Measurements from ENCODE around the gene CATSPERD. TPM values are rescaled to one million over a fixed set of nuclear protein-coding genes. Genes with fewer than 3 reads are reported as not detected.
A peak's percentile ranks its signal among the peaks of the same experiment; 100 is the strongest.

CATSPERD gene
- polyA plus RNA-seq (2013): 0.11 and 0.19 TPM in 2 replicates

GRCh38 chr19:5719961-5720790, at the start of gene CATSPERD, which contains the start of gene LONP1:
Gene CATSPERD, plus strand, starts transcription at chr19:5720637. Its CDS starts 101 bp downstream, at chr19:5720738.
Gene LONP1, minus strand, starts transcription at chr19:5720146. Its CDS starts 14 bp downstream, at chr19:5720132.
- H3K79me2 ChIP-seq (ENCODE audit: control insufficient read depth, insufficient read depth, low read length, poor library complexity): peaks cover 20% of the 10 kb centered on the region
- H2AK5ac ChIP-seq (ENCODE audit: low read length): peak within 1 kb of the TSS; percentile 66
- H3K27me3 ChIP-seq (ENCODE audit: insufficient read depth, low read length): no peaks in the 10 kb centered on the region
- H3K36me3 ChIP-seq (ENCODE audit: control insufficient read depth in 1 of 2, insufficient read depth in 2 of 2, low read length in 2 of 2): peaks cover 5% of the 10 kb centered on the region in 2 experiments
- no peak within 1 kb of the TSS for H3K23ac ChIP-seq (ENCODE audit: low read length)
- H4K12ac ChIP-seq (ENCODE audit: low read depth, low read length): peak within 1 kb of the TSS; percentile 85
- peak within 1 kb of the TSS; percentile 86 for H4K91ac ChIP-seq (ENCODE audit: low read depth, low read length)
- H3K14ac ChIP-seq (ENCODE audit: low read length): peak within 1 kb of the TSS; percentile 79
- no peak within 1 kb of the TSS for H2BK12ac ChIP-seq (ENCODE audit: low read length)
- H2BK120ac ChIP-seq (ENCODE audit: insufficient read depth, low read length, poor library complexity): peak within 1 kb of the TSS; percentile 70
- peak within 1 kb of the TSS; percentile 93 for H3K4me2 ChIP-seq (ENCODE audit: low read length)
- WGBS (ENCODE audit: extremely low coverage, insufficient coverage, insufficient read length): no CpG with 5 or more reads among the region's 90 CpGs
- DNase-seq: peak; percentile 100
- peak within 1 kb of the TSS; percentile 95 for H4K8ac ChIP-seq (ENCODE audit: low read depth, low read length)
- H2BK5ac ChIP-seq (ENCODE audit: low read depth, low read length, poor library complexity): peak within 1 kb of the TSS; percentile 71
- H3K27ac ChIP-seq (ENCODE audit: low read depth, low read length): peak within 1 kb of the TSS; percentile 94
- peaks cover 0 to 7% of the 10 kb centered on the region in 2 experiments for H3K4me1 ChIP-seq (ENCODE audit: control insufficient read depth in 1 of 2, insufficient read depth in 2 of 2, low read length in 2 of 2)
- H3K4ac ChIP-seq (ENCODE audit: low read depth, low read length): peak within 1 kb of the TSS; percentile 87
- no peaks in the 10 kb centered on the region for H3K9me3 ChIP-seq (ENCODE audit: insufficient read depth, low read depth, low read length)
- H3K9ac ChIP-seq (ENCODE audit: low read length): peak within 1 kb of the TSS; percentile 98
- H2AFZ ChIP-seq (ENCODE audit: insufficient read depth, low read length, poor library complexity): peak within 1 kb of the TSS; percentile 90
- H3K79me1 ChIP-seq (ENCODE audit: low read length): peaks cover 9% of the 10 kb centered on the region
- H3K4me3 ChIP-seq (ENCODE audit: low read depth, low read length): peak within 1 kb of the TSS; percentile 97
- H3K18ac ChIP-seq (ENCODE audit: low read length): peak within 1 kb of the TSS; percentile 58

- H3K27ac ChIP-seq (ENCODE audit: low read depth, low read length): no peak overlapping the region
- WGBS (ENCODE audit: extremely low coverage, insufficient coverage, insufficient read length): no CpG with 5 or more reads among the region's 7 CpGs
These were observed 48.8 kb upstream of the CATSPERD start for GRCh38 chr19:5671600-5671999.

GRCh38 chr19:5672708-5673459, 47.6 kb upstream of the CATSPERD start:
- H3K4me1 ChIP-seq (ENCODE audit: control insufficient read depth in 1 of 2, insufficient read depth in 2 of 2, low read length in 2 of 2): peaks cover 2 to 3% of the 10 kb centered on the region in 2 experiments
- no peaks in the 10 kb centered on the region for H3K79me1 ChIP-seq (ENCODE audit: low read length)
- DNase-seq: no peak
- no peak overlapping the region for H3K18ac ChIP-seq (ENCODE audit: low read length)
- no peak overlapping the region for H2BK12ac ChIP-seq (ENCODE audit: low read length)
- H3K27me3 ChIP-seq (ENCODE audit: insufficient read depth, low read length): no peaks in the 10 kb centered on the region
- no peak overlapping the region for H3K9ac ChIP-seq (ENCODE audit: low read length)
- H3K4me2 ChIP-seq (ENCODE audit: low read length): no peak overlapping the region
- no peak overlapping the region for H4K12ac ChIP-seq (ENCODE audit: low read depth, low read length)
- no peak overlapping the region for H2BK5ac ChIP-seq (ENCODE audit: low read depth, low read length, poor library complexity)
- H3K36me3 ChIP-seq (ENCODE audit: control insufficient read depth in 1 of 2, insufficient read depth in 2 of 2, low read length in 2 of 2): peaks cover 26 to 30% of the 10 kb centered on the region in 2 experiments
- H4K91ac ChIP-seq (ENCODE audit: low read depth, low read length): no peak overlapping the region
- no peaks in the 10 kb centered on the region for H3K79me2 ChIP-seq (ENCODE audit: control insufficient read depth, insufficient read depth, low read length, poor library complexity)
- H3K9me3 ChIP-seq (ENCODE audit: insufficient read depth, low read depth, low read length): no peaks in the 10 kb centered on the region
- H3K4ac ChIP-seq (ENCODE audit: low read depth, low read length): no peak overlapping the region
- H3K23ac ChIP-seq (ENCODE audit: low read length): no peak overlapping the region
- H2AK5ac ChIP-seq (ENCODE audit: low read length): no peak overlapping the region
- no peak overlapping the region for H2AFZ ChIP-seq (ENCODE audit: insufficient read depth, low read length, poor library complexity)
- H3K14ac ChIP-seq (ENCODE audit: low read length): no peak overlapping the region
- no peak overlapping the region for H3K4me3 ChIP-seq (ENCODE audit: low read depth, low read length)
- H3K27ac ChIP-seq (ENCODE audit: low read depth, low read length): no peak overlapping the region
- WGBS (ENCODE audit: extremely low coverage, insufficient coverage, insufficient read length): no CpG with 5 or more reads among the region's 13 CpGs
- no peak overlapping the region for H2BK120ac ChIP-seq (ENCODE audit: insufficient read depth, low read length, poor library complexity)
- H4K8ac ChIP-seq (ENCODE audit: low read depth, low read length): no peak overlapping the region

More at GRCh38 chr19:5671600-5671999, 48.8 kb upstream of the CATSPERD start:
- no peak overlapping the region for H3K23ac ChIP-seq (ENCODE audit: low read length)
- peaks cover 36 to 43% of the 10 kb centered on the region in 2 experiments for H3K36me3 ChIP-seq (ENCODE audit: control insufficient read depth in 1 of 2, insufficient read depth in 2 of 2, low read length in 2 of 2)
- peaks cover 10 to 11% of the 10 kb centered on the region in 2 experiments for H3K4me1 ChIP-seq (ENCODE audit: control insufficient read depth in 1 of 2, insufficient read depth in 2 of 2, low read length in 2 of 2)
- no peak overlapping the region for H2BK5ac ChIP-seq (ENCODE audit: low read depth, low read length, poor library complexity)
- H2AK5ac ChIP-seq (ENCODE audit: low read length): no peak overlapping the region
- H3K18ac ChIP-seq (ENCODE audit: low read length): no peak overlapping the region
- no peaks in the 10 kb centered on the region for H3K79me1 ChIP-seq (ENCODE audit: low read length)
- H2BK120ac ChIP-seq (ENCODE audit: insufficient read depth, low read length, poor library complexity): no peak overlapping the region
- no peaks in the 10 kb centered on the region for H3K79me2 ChIP-seq (ENCODE audit: control insufficient read depth, insufficient read depth, low read length, poor library complexity)
- H2BK12ac ChIP-seq (ENCODE audit: low read length): no peak overlapping the region
- H4K91ac ChIP-seq (ENCODE audit: low read depth, low read length): no peak overlapping the region
- no peak overlapping the region for H3K4me3 ChIP-seq (ENCODE audit: low read depth, low read length)
- no peak overlapping the region for H2AFZ ChIP-seq (ENCODE audit: insufficient read depth, low read length, poor library complexity)
- H3K4ac ChIP-seq (ENCODE audit: low read depth, low read length): no peak overlapping the region
- H4K8ac ChIP-seq (ENCODE audit: low read depth, low read length): no peak overlapping the region
- no peaks in the 10 kb centered on the region for H3K9me3 ChIP-seq (ENCODE audit: insufficient read depth, low read depth, low read length)
- H3K9ac ChIP-seq (ENCODE audit: low read length): no peak overlapping the region
- H4K12ac ChIP-seq (ENCODE audit: low read depth, low read length): no peak overlapping the region
- no peak overlapping the region for H3K14ac ChIP-seq (ENCODE audit: low read length)
- no peak overlapping the region for H3K4me2 ChIP-seq (ENCODE audit: low read length)
- no peak for DNase-seq
- no peaks in the 10 kb centered on the region for H3K27me3 ChIP-seq (ENCODE audit: insufficient read depth, low read length)

GRCh38 chr19:5673752-5674151, 46.7 kb upstream of the CATSPERD start:
- Histone ChIP-seq H2AFZ (ENCODE audit: insufficient read depth, low read length, poor library complexity) (no peak overlapping the region), H3K9me3 (ENCODE audit: insufficient read depth, low read depth, low read length) (no peaks in the 10 kb centered on the region), H3K27me3 (ENCODE audit: insufficient read depth, low read length) (no peaks in the 10 kb centered on the region), H3K4me1 (ENCODE audit: control insufficient read depth in 1 of 2, insufficient read depth in 2 of 2, low read length in 2 of 2) (no peaks in the 10 kb centered on the region), H3K79me1 (ENCODE audit: low read length) (no peaks in the 10 kb centered on the region), H3K18ac (ENCODE audit: low read length) (no peak overlapping the region), H2BK5ac (ENCODE audit: low read depth, low read length, poor library complexity) (no peak overlapping the region), H3K4me3 (ENCODE audit: low read depth, low read length) (no peak overlapping the region), H3K4me2 (ENCODE audit: low read length) (no peak overlapping the region), H3K36me3 (ENCODE audit: control insufficient read depth in 1 of 2, insufficient read depth in 2 of 2, low read length in 2 of 2) (peaks cover 26 to 32% of the 10 kb centered on the region in 2 experiments), H2BK12ac (ENCODE audit: low read length) (no peak overlapping the region), H4K12ac (ENCODE audit: low read depth, low read length) (no peak overlapping the region), H3K14ac (ENCODE audit: low read length) (no peak overlapping the region), H3K79me2 (ENCODE audit: control insufficient read depth, insufficient read depth, low read length, poor library complexity) (no peaks in the 10 kb centered on the region), H3K4ac (ENCODE audit: low read depth, low read length) (no peak overlapping the region), H4K91ac (ENCODE audit: low read depth, low read length) (no peak overlapping the region), H3K27ac (ENCODE audit: low read depth, low read length) (no peak overlapping the region), H3K23ac (ENCODE audit: low read length) (no peak overlapping the region), H2BK120ac (ENCODE audit: insufficient read depth, low read length, poor library complexity) (no peak overlapping the region), H4K8ac (ENCODE audit: low read depth, low read length) (no peak overlapping the region), H2AK5ac (ENCODE audit: low read length) (no peak overlapping the region), H3K9ac (ENCODE audit: low read length) (no peak overlapping the region)
- DNase-seq: no peak
- 100% methylated on average over 1 of the region's 1 CpG for WGBS (ENCODE audit: extremely low coverage, insufficient coverage, insufficient read length)

Measured in trophoblast cell (in vitro differentiated cells and primary cell).